Muscle layer of colon (tissue), 2 donors: ENCODE results near the gene HNRNPC.
"Not testable (repeated sequence)": the region's sequence is repeated elsewhere in the genome, so short reads cannot be mapped to it uniquely, and the experiment has no call there.

Experiments used
- H3K27ac ChIP-seq: one replicate; pipeline ENCODE4 v1.7.0; 2013; ENCODE audit warnings: low read depth, mild to moderate bottlenecking, low read length, moderate library complexity
- H3K27me3 ChIP-seq, 2 donors: one replicate each; pipeline ENCODE4 v1.7.0; 2013; ENCODE audit warnings: low read length in 2 of 2, mild to moderate bottlenecking in 2 of 2; ENCODE audit not compliant: insufficient read depth in 2 of 2, control insufficient read depth in 1 of 2
- H3K36me3 ChIP-seq: one replicate; pipeline ENCODE4 v1.7.0; 2013; ENCODE audit warnings: mild to moderate bottlenecking, low read length; ENCODE audit not compliant: insufficient read depth
- H3K4me1 ChIP-seq: one replicate; pipeline ENCODE4 v1.7.0; 2013; ENCODE audit warnings: mild to moderate bottlenecking, low read length; ENCODE audit not compliant: insufficient read depth
- H3K4me3 ChIP-seq, 2 donors: one replicate each; pipeline ENCODE4 v1.7.0; 2013; ENCODE audit warnings: low read length in 2 of 2, low read depth in 1 of 2, mild to moderate bottlenecking in 1 of 2, moderate library complexity in 1 of 2
- H3K9ac ChIP-seq: one replicate; pipeline ENCODE4 v1.7.0; 2013; ENCODE audit warnings: low read length
- H3K9me3 ChIP-seq: one replicate; pipeline ENCODE4 v1.7.0; 2013; ENCODE audit warnings: mild to moderate bottlenecking, low read length
- donor health status: abdominal sarcoma.
- donor health status: Adenocarcinoma of cecum.

The HNRNPC gene

DNA sequence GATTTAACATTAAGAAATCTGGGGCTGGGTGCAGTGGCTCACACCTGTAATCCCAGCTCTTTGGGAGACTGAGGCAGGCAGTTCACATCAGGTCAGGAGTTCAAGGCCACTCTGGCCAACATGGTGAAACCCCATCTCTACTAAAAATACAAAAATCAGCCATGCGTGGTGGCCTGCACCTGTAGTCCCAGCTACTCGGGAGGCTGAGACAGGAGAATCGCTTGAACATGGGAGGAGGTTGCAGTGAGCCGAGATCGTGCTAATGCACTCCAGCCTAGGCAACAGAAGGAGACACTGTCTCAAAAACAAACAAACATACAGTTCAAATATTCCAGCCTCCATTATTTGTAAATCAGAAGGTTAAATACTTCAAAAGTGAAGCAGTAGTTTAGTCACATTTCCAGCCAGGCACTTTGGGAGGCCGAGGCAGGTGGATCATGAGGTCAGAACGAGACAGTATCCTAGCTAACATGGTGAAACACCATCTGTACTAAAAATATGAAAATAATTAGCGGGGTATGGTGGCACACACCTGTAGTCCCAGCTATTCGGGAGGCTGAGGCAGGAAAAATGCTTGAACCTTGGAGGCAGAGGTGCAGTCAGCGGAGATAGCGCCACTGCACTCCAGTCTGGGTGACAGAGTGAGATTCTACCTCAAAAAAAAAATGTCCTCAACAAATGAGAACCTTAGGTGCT is 30.3 kb downstream of the HNRNPC start:
- Histone ChIP-seq H3K4me1 (peaks cover 45% of the 10 kb centered on the region), H3K9me3 (no peaks in the 10 kb centered on the region), H3K27me3 (no peaks in the 10 kb centered on the region), H3K36me3 (peaks cover 7% of the 10 kb centered on the region), H3K9ac (no peak overlapping the region), H3K27ac (no peak overlapping the region), H3K4me3 (no peak overlapping the region)

DNA sequence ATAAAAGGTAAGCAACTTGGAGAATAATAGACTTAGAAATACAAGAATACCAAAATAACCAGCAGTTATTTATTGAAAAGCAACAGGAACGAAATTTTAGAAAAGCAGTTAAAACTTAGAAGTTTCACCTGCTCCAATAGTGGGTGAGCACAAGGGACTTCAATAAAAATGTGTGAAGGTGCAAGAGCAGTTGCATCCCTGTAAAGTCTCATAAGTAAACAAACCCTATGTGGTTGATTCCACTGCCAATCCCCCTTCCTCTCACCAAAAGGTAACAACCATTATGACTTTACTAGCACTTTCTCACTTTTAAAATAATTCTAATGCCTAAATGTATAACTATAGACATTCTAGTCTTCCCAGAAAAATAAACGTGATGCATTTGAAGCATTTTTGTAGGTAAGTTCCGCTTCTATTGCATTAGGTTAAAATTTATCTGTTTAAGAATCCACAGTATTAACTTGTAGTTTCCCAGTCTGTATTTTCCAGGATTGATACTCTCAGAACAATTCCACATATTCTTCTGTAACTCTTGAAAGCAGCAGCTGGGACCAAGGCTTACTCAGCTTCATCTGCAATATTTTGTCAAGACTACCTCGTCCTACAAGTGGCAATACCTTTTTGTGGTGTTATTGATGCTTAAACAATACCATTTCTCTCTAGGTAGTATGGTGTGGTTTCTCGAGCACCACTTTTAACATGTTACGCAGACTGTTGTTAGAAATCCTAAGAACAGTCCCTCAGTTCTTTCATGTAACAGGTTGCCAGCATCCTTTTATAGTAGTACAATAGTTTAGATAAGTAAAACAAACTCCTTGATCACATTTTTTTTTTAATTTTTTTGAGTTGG is 32.1 kb downstream of the HNRNPC start:
- H3K9me3 ChIP-seq = no peaks in the 10 kb centered on the region
- no peak overlapping the region for H3K27ac ChIP-seq
- peaks cover 22% of the 10 kb centered on the region for H3K36me3 ChIP-seq
- H3K27me3 ChIP-seq = no peaks in the 10 kb centered on the region
- peaks cover 58% of the 10 kb centered on the region for H3K4me1 ChIP-seq
- H3K9ac ChIP-seq = no peak overlapping the region
- no peak overlapping the region for H3K4me3 ChIP-seq

DNA sequence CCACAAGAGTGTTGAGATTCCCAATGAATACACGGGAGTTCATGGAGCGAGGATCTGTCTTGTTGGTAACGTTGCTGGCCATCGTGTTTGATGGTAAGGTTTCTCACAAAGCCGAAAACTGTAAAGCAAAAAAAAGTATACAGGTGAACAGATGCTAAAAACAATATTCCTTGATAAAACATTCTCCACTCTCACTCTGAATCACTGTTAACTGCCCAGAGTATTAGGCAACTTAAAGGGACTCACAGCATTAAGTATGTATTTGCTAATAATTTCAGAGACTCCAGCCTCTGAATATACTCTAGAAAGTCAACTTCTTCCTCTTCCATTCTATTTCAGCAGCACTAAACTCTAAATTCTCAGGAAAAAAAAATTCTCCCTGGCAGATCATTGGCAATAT is 35.1 kb downstream of the HNRNPC start:
- Histone ChIP-seq H3K4me1 (peaks cover 53% of the 10 kb centered on the region), H3K4me3 (no peak overlapping the region), H3K36me3 (peaks cover 42% of the 10 kb centered on the region), H3K9me3 (no peaks in the 10 kb centered on the region), H3K27me3 (no peaks in the 10 kb centered on the region), H3K27ac (no peak overlapping the region), H3K9ac (no peak overlapping the region)

DNA sequence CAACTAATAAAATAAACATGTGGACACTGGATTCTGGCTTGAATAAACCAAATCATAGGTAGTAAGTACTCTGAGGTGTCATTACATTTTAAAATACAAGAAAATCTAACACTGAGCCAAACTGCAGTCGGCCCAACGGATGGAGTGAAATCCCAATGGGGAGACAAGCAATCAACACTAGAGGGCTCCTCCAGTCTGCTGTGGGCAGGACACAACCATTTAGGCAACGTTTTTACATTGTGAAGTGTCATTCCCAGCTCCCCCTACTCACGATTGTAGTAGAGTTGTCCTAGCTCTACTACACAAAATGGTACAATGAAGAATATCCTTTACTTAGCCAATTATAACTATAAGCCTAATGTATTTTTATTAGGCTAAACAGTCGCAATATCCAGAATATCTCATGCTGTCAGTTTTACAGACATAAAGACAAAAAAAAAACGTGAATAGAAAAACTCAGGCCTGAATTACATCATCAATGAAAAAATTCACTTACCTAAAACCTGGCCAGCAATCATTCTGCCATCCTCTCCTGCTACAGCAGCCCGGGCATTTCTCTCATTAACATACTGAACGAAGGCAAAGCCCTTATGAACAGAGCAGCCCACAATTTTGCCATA is 35.7 kb downstream of the HNRNPC start:
- H3K36me3 ChIP-seq = peaks cover 42% of the 10 kb centered on the region
- no peaks in the 10 kb centered on the region for H3K27me3 ChIP-seq
- no peak overlapping the region for H3K9ac ChIP-seq
- H3K4me3 ChIP-seq = no peak overlapping the region
- no peaks in the 10 kb centered on the region for H3K9me3 ChIP-seq
- peaks cover 53% of the 10 kb centered on the region for H3K4me1 ChIP-seq
- no peak overlapping the region for H3K27ac ChIP-seq

DNA sequence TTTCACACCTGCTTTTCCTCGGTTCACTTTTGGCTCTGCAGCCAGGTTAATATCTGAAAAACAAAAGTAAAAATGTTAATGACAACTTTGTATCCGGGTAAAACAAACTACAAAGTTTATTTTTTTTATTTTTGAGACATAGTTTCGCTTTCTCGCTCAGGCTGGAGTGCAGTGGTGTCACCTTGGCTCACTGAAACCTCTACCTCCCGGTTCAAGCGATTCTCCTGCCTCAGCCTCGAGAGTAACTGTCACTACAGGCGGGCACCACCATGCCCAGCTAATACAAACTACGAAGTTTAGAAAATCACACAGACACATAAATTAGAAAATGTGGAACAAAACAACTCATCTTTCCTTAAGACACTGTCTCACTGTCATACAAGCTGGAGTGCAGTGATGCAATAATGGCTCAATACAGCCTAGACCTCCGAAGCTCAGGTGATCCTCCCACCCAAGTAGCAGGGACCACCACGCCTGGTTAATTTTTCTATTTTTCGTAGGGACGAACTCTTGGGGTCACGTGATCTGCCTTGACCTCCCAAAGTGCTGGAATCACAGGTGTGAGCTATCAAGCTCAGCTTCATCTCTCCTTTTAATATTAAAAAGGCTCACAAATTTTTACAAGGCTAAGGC is 38.1 kb downstream of the HNRNPC start:
- Histone ChIP-seq H3K27me3 (no peaks in the 10 kb centered on the region), H3K36me3 (peaks cover 57% of the 10 kb centered on the region), H3K4me1 (peaks cover 42% of the 10 kb centered on the region), H3K4me3 (no peak overlapping the region), H3K9ac (no peak overlapping the region), H3K9me3 (no peaks in the 10 kb centered on the region), H3K27ac (no peak overlapping the region)

DNA sequence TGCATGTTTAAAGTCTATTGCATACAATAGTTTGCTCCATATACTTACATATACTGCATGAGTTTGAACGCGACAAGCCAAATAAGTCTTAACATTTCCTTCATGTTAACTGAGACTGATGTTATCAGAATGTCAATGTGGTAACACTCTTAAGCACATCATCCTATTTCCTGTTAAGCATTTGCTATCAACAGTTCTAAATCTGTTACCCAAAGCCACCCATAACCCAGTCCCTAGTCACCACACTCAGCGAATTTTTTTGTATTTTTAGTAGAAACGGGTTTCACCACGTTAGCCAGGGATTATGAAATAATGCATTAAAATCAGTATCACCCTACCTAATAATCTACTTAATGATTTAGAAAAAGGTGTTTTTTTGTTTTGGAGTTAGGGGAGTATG is 39.4 kb downstream of the HNRNPC start:
- no peak overlapping the region for H3K27ac ChIP-seq
- peaks cover 66% of the 10 kb centered on the region for H3K36me3 ChIP-seq
- peaks cover 30% of the 10 kb centered on the region for H3K4me1 ChIP-seq

DNA sequence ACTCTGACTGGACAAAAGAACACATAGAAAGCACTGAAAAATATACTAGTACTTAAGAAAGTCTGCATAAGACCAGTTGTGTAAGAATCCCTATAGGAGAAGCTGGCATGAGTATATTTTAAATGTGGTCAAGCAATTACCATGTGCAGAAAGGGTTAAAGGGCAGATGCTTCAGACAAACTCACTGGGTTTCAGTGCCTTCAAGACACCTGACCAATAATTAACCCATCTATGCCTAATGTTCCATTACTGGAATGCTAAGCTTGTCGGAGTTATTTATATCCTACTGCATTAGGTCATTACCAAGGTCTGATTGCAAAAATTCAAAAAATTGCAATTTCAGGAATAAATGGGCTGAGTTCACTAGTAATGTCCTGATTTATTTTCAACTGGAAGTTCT is 41.3 kb downstream of the HNRNPC start:
- Histone ChIP-seq H3K9me3 (no peaks in the 10 kb centered on the region), H3K36me3 (peaks cover 64% of the 10 kb centered on the region), H3K27ac (no peak overlapping the region), H3K4me3 (no peak overlapping the region), H3K27me3 (no peaks in the 10 kb centered on the region), H3K9ac (no peak overlapping the region), H3K4me1 (peaks cover 19% of the 10 kb centered on the region)

More for the DNA sequence above, 39.4 kb downstream of the HNRNPC start:
- Histone ChIP-seq H3K27me3 (no peaks in the 10 kb centered on the region), H3K9ac (no peak overlapping the region), H3K9me3 (no peaks in the 10 kb centered on the region), H3K4me3 (no peak overlapping the region)

DNA sequence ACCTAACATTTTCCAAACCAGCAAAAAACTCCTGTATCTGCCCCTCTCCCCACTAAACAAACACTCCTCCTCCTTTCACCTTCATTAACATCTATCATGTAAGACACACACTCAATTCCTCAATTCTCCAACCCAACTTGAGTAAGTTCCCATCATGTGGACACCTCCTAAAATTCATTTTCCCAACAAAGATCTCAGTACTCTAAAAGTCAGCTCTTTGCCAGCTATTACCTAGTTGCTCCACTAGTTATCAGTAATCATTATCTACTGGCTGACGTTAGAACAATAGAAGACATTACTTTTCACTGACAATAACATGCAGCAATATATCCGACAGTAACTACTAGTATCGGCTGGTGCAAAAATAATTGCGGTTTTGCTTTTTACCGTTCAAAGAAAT is 42.1 kb downstream of the HNRNPC start:
- no peak overlapping the region for H3K9ac ChIP-seq
- H3K27me3 ChIP-seq = no peaks in the 10 kb centered on the region
- H3K4me3 ChIP-seq = no peak overlapping the region
- H3K4me1 ChIP-seq = peaks cover 11% of the 10 kb centered on the region
- no peaks in the 10 kb centered on the region for H3K9me3 ChIP-seq
- H3K27ac ChIP-seq = no peak overlapping the region
- peaks cover 58% of the 10 kb centered on the region for H3K36me3 ChIP-seq

DNA sequence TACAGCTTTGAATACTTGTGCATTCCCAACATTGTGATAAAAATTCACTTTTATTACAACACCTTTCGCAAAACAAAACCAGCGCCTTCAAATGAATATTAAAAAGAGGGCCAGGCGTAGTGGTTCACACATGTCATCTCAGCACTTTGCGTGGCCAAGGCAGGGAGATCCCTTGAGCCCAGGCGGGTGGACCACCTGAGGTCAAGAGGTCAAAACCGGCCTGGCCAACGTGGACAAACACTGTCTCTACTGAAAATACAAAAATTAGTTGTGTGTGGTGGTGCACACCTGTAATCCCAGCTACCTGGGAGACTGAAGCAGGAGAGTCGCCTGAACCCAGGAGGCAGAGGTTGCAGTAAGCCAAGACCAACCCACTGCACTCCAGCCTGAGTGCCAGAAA is 42.8 kb downstream of the HNRNPC start:
- no peaks in the 10 kb centered on the region for H3K9me3 ChIP-seq
- H3K4me3 ChIP-seq = no peak overlapping the region
- no peak overlapping the region for H3K9ac ChIP-seq
- H3K27ac ChIP-seq = no peak overlapping the region
- no peaks in the 10 kb centered on the region for H3K27me3 ChIP-seq
- peaks cover 56% of the 10 kb centered on the region for H3K36me3 ChIP-seq
- H3K4me1 ChIP-seq = peaks cover 6% of the 10 kb centered on the region

DNA sequence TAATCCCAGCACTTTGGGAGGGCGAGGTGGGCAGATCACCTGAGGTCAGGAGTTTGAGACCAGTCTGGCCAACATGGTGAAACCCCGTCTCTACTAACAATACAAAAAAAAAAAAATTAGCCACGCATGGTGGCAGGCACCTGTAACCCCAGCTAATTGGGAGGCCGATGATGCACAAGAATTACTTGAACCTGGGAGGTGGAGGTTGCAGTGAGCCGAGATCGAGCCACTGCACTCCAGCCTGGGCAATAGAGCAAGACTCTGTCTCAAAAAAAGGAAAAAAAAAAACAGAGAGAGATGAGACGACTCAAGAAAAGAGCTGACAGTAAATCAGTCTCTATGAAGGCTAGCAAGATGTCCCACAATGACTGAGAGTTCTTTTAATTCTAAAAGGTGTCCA is 44.1 kb downstream of the HNRNPC start:
- peaks cover 46% of the 10 kb centered on the region for H3K36me3 ChIP-seq
- H3K27ac ChIP-seq, H3K9me3 ChIP-seq, H3K4me3 ChIP-seq, H3K27me3 ChIP-seq, H3K9ac ChIP-seq, H3K4me1 ChIP-seq: not testable (repeated sequence)

DNA sequence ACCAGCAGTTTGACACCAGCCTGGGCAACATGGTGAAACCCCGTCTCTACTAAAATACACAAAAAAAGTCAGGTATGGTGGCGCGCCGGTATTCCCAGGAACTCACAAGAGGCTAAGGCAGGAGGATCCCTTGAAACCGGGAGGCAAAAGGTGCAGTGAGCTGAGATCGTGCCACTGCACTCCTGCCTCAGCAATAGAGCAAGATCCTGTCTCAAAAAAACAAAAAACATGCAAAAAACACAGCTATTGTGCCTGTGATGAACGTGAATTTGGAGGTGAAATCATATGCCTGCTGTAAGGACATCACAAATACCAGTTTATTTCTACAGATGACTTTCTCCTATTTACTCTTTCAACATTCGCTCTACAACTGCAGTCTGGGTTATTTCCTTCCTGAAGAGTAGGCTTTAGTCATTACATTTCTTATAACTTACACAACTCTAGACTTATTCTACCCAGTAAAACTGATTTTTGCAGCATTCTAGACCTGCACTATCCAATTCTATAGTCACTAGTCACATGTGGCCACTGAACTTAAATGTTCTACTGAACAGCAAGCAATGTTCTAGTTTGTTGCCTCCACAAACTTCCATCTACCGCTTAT is 48.3 kb downstream of the HNRNPC start:
- no peaks in the 10 kb centered on the region for H3K27me3 ChIP-seq
- no peak overlapping the region for H3K4me3 ChIP-seq
- H3K36me3 ChIP-seq = peaks cover 37% of the 10 kb centered on the region
- peaks cover 21% of the 10 kb centered on the region for H3K4me1 ChIP-seq
- no peak overlapping the region for H3K9ac ChIP-seq
- no peaks in the 10 kb centered on the region for H3K9me3 ChIP-seq
- H3K27ac ChIP-seq = no peak overlapping the region
